IMR-90 (cell line): ENCODE data around the gene EXT2. TPM values are rescaled to one million over a fixed set of nuclear protein-coding genes. Genes with fewer than 3 reads are reported as not detected.

Experiments
- ATAC-seq: fragments of 200-7000 bp; cut with Tn5 transposase; 2 replicates; pipeline ENCODE4 v1.9.1; 2020; ENCODE audit warnings: low read depth, mild to moderate bottlenecking, moderate library complexity
- BruUV-seq: library from RNA; stranded (reverse); fragments of 400-500 nt; replicated peaks from 2 replicates; lab custom pipeline; 2021; lab: Mats Ljungman, UMichigan
- CTCF ChIA-PET: fragments of 300-600 bp; formaldehyde crosslinking; extraction: SDS; loops from one replicate; lab custom pipeline; 2021; ENCODE audit warnings: antibody characterized with exemption; lab: Yijun Ruan, JAX
- POLR2A ChIA-PET: fragments of 300-600 bp; sonication (Branson Sonifier 250); formaldehyde crosslinking; loops from one replicate; lab custom pipeline; 2022; ENCODE audit warnings: antibody characterized with exemption; ENCODE audit not compliant: unreplicated experiment; lab: Charles Lee
- DNase-seq: peaks from one replicate; pipeline ENCODE4 v3.0.0; 2013
- H2AFZ ChIP-seq: replicated peaks from 2 replicates; pipeline ENCODE3; 2013; ENCODE audit warnings: low read length, mild to moderate bottlenecking; ENCODE audit not compliant: poor library complexity
- H2AK5ac ChIP-seq: 2 replicates; pipeline ENCODE4 v1.6.1; 2013; ENCODE audit warnings: low read depth, low read length, inconsistent platforms
- H2AK9ac ChIP-seq: replicated peaks from 2 replicates; pipeline ENCODE3; 2013; ENCODE audit warnings: mild to moderate bottlenecking, low read depth, low read length, moderate library complexity; ENCODE audit not compliant: poor library complexity
- H2BK120ac ChIP-seq: 2 replicates; pipeline ENCODE4 v1.6.1; 2013; ENCODE audit warnings: low read depth, low read length, inconsistent platforms
- H2BK15ac ChIP-seq: 3 replicates; pipeline ENCODE4 v1.6.1; 2013; ENCODE audit warnings: low read depth, low read length, inconsistent platforms
- H2BK20ac ChIP-seq: 2 replicates; pipeline ENCODE4 v1.6.1; 2013; ENCODE audit warnings: low read depth, mild to moderate bottlenecking, inconsistent platforms, low read length, moderate library complexity
- H2BK5ac ChIP-seq: 2 replicates; pipeline ENCODE4 v1.6.1; 2013; ENCODE audit warnings: mild to moderate bottlenecking, low read depth, low read length, inconsistent platforms; ENCODE audit not compliant: poor library complexity, severe bottlenecking
- H3K14ac ChIP-seq: replicated peaks from 2 replicates; pipeline ENCODE4 v1.6.1; 2013; ENCODE audit warnings: low read depth, low read length, inconsistent platforms
- H3K18ac ChIP-seq: 2 replicates; pipeline ENCODE4 v1.6.1; 2013; ENCODE audit warnings: low read depth, low read length, control low read depth
- H3K23ac ChIP-seq: 2 replicates; pipeline ENCODE4 v1.6.1; 2013; ENCODE audit warnings: low read depth, low read length, inconsistent platforms
- H3K27ac ChIP-seq: 2 replicates; pipeline ENCODE4 v1.5.1; 2013; ENCODE audit warnings: mild to moderate bottlenecking, control low read depth, low read length; ENCODE audit not compliant: insufficient read depth
- H3K27me3 ChIP-seq: 2 replicates; pipeline ENCODE4 v1.6.1; 2013; ENCODE audit warnings: low read length; ENCODE audit not compliant: control insufficient read depth, insufficient read depth
- H3K36me3 ChIP-seq: 2 replicates; pipeline ENCODE4 v1.6.1; 2013; ENCODE audit warnings: low read length, mixed read lengths; ENCODE audit not compliant: control insufficient read depth, insufficient read depth
- H3K4ac ChIP-seq: 2 replicates; pipeline ENCODE4 v1.6.1; 2013; ENCODE audit warnings: low read depth, low read length, inconsistent platforms
- H3K4me1 ChIP-seq: 2 replicates; pipeline ENCODE4 v1.6.1; 2013; ENCODE audit warnings: low read length, mixed read lengths; ENCODE audit not compliant: control insufficient read depth, insufficient read depth
- H3K4me2 ChIP-seq: 2 replicates; pipeline ENCODE4 v1.6.1; 2013; ENCODE audit warnings: low read depth, mild to moderate bottlenecking, control low read depth, low read length, moderate library complexity
- H3K4me3 ChIP-seq: 2 replicates; pipeline ENCODE4 v1.5.1; 2013; ENCODE audit warnings: low read depth, mild to moderate bottlenecking, control low read depth, low read length, moderate library complexity; ENCODE audit not compliant: insufficient read depth
- H3K56ac ChIP-seq: 2 replicates; pipeline ENCODE4 v1.6.1; 2013; ENCODE audit warnings: low read length, inconsistent platforms; ENCODE audit not compliant: insufficient read depth; ENCODE audit errors: extremely low read depth
- H3K79me1 ChIP-seq, 2 experiments: 2 replicates each; pipeline ENCODE4 v1.6.1; 2013; ENCODE audit warnings: low read length in 2 of 2, inconsistent platforms in 1 of 2, low read depth in 1 of 2
- H3K9ac ChIP-seq: 2 replicates; pipeline ENCODE4 v1.6.1; 2013; ENCODE audit warnings: low read depth, low read length, control low read depth
- H3K9me1 ChIP-seq: 2 replicates; pipeline ENCODE4 v1.6.1; 2013; ENCODE audit warnings: low read length, inconsistent platforms; ENCODE audit not compliant: insufficient read depth
- H3K9me3 ChIP-seq: 2 replicates; pipeline ENCODE4 v1.6.1; 2013; ENCODE audit warnings: low read length; ENCODE audit not compliant: control insufficient read depth, insufficient read depth
- H4K20me1 ChIP-seq: 2 replicates; pipeline ENCODE4 v1.6.1; 2013; ENCODE audit warnings: low read length, inconsistent platforms; ENCODE audit not compliant: insufficient read depth
- H4K5ac ChIP-seq: 2 replicates; pipeline ENCODE4 v1.6.1; 2013; ENCODE audit warnings: mild to moderate bottlenecking, low read depth, low read length, control low read depth
- H4K8ac ChIP-seq, 2 experiments: 2 replicates each; pipeline ENCODE4 v1.6.1; 2013; ENCODE audit warnings: low read depth in 2 of 2, low read length in 2 of 2, control low read depth in 1 of 2, inconsistent platforms in 1 of 2
- H4K91ac ChIP-seq: 2 replicates; pipeline ENCODE4 v1.6.1; 2013; ENCODE audit warnings: low read depth, low read length, inconsistent platforms; ENCODE audit not compliant: insufficient read depth
- BHLHE40 ChIP-seq: fragments of 150-350 bp; IDR thresholded peaks from 2 replicates; pipeline ENCODE4 v1.6.1; 2016; ENCODE audit warnings: mild to moderate bottlenecking, low read depth, low read length
- CEBPB ChIP-seq: IDR thresholded peaks from 2 replicates; pipeline ENCODE4 v1.6.1; 2012; ENCODE audit warnings: low read depth, low read length, improper control_type of control experiment
- CHD1 ChIP-seq: IDR thresholded peaks from 2 replicates; pipeline ENCODE4 v1.6.1; 2012; ENCODE audit warnings: low read depth, low read length, improper control_type of control experiment
- FOS ChIP-seq: fragments of 150-350 bp; IDR thresholded peaks from 2 replicates; pipeline ENCODE4 v1.6.1; 2016; ENCODE audit warnings: low read depth, low read length
- MAZ ChIP-seq: IDR thresholded peaks from 2 replicates; pipeline ENCODE4 v1.6.1; 2012; ENCODE audit warnings: low read depth, mild to moderate bottlenecking, low read length, improper control_type of control experiment, moderate library complexity, borderline replicate concordance
- RCOR1 ChIP-seq: IDR thresholded peaks from 2 replicates; pipeline ENCODE4 v1.6.1; 2012; ENCODE audit warnings: mild to moderate bottlenecking, low read length, improper control_type of control experiment; ENCODE audit not compliant: insufficient replicate concordance
- RFX5 ChIP-seq: IDR thresholded peaks from 2 replicates; pipeline ENCODE4 v1.8.0; 2012; ENCODE audit warnings: low read depth, mild to moderate bottlenecking, low read length, moderate library complexity
- WGBS, 2 experiments: methylation state at CpG; one replicate each; pipeline versions ENCODE4 v1.1.5 to v1.1.7; 2013; ENCODE audit warnings: missing lambda C conversion rate in 2 of 2; ENCODE audit not compliant: insufficient read length in 1 of 2; ENCODE audit errors: extremely low coverage in 2 of 2; 5-methylcytosine and 5-hydroxymethylcytosine counted together
- dilution Hi-C: fragments of 300-500 bp; cut with HindIII; formaldehyde crosslinking; loops from one replicate; pipeline ENCODE4 v1.14.3; 2018; ENCODE audit warnings: low sequenced_read_pairs; ENCODE audit not compliant: unreplicated experiment
- in situ Hi-C: fragments of 300-500 bp; cut with MboI; formaldehyde crosslinking; loops from 3 replicates; pipeline ENCODE4 v1.14.3; 2019; ENCODE audit warnings: low sequenced_read_pairs, inconsistent platforms, mixed read lengths
- intact Hi-C: fragments of 100-400 bp; cut with micrococcal nuclease; formaldehyde crosslinking; loops from 2 replicates; pipeline ENCODE4 v1.10.0; 2022
- polyA plus RNA-seq, 3 experiments: library from polyadenylated mRNA; depleted of rRNA; stranded (reverse); fragments of >200 nt; gene quantifications; 2 replicates each; pipeline ENCODE4 v1.2.3, GENCODE V29; 2012; ENCODE audit warnings: low replicate concordance in 1 of 3
- total RNA-seq: library from RNA; depleted of rRNA; stranded (reverse); fragments of >200 nt; gene quantifications from 2 replicates; pipeline ENCODE4 v1.2.3, GENCODE V29; 2012

Gene EXT2
- total and polyA plus RNA-seq, 2 of the 4 experiments (the other 2 are of a cell fraction): 75.0 to 85.3 TPM

GRCh38 chr11:44219830-44220796 is 124.6 kb downstream of the EXT2 start:
- intact Hi-C loops (no loop called here), dilution Hi-C loops (no loop called here), in situ Hi-C loops (no loop called here)
- Histone ChIP-seq H3K9me1 (no peaks in the 10 kb centered on the region), H4K5ac (no peak overlapping the region), H2BK120ac (no peak overlapping the region), H3K4me3 (no peak overlapping the region), H2AK5ac (no peak overlapping the region), H3K79me1 (no peaks in the 10 kb centered on the region), H2AFZ (no peak overlapping the region), H3K56ac (no peak overlapping the region), H2AK9ac (no peak overlapping the region), H3K27me3 (no peaks in the 10 kb centered on the region), H3K27ac (no peak overlapping the region), H3K4ac (no peak overlapping the region), H3K4me2 (no peak overlapping the region), H3K14ac (no peak overlapping the region), H4K20me1 (no peaks in the 10 kb centered on the region), H3K9ac (no peak overlapping the region), H3K4me1 (peaks cover 6% of the 10 kb centered on the region), H4K8ac (no peak overlapping the region), H3K36me3 (no peaks in the 10 kb centered on the region), H2BK15ac (no peak overlapping the region), H3K18ac (no peak overlapping the region), H3K9me3 (no peaks in the 10 kb centered on the region), H2BK5ac (no peak overlapping the region), H4K91ac (no peak overlapping the region), H2BK20ac (no peak overlapping the region), H3K23ac (no peak overlapping the region)
- no TSS peak for BruUV-seq
- no peak for TF ChIP-seq RFX5
- no peak for TF ChIP-seq CHD1
- no peak for TF ChIP-seq RCOR1
- TF ChIP-seq MAZ: no peak
- TF ChIP-seq BHLHE40: no peak
- no peak for TF ChIP-seq CEBPB
- no peak for TF ChIP-seq FOS
- 60% methylated on average over 1 of the region's 4 CpGs; no CpG with 5 or more reads in 1 of the 2 experiments for WGBS, 2 experiments
- ATAC-seq (no peak), DNase-seq (peak; percentile 15)
- ChIA-PET POLR2A (no interaction called here), CTCF (no interaction called here)
